HEK293 (cell line): ENCODE data around the gene RUSF1.

ENCODE experiments used
- CTCF ChIA-PET: fragments of 350-600 bp; formaldehyde crosslinking; extraction: SDS; loops from one replicate; lab custom pipeline; 2021; ENCODE audit warnings: antibody characterized with exemption; lab: Yijun Ruan, JAX
- POLR2A ChIA-PET: fragments of 300-600 bp; formaldehyde crosslinking; extraction: SDS; loops from one replicate; lab custom pipeline; 2020; ENCODE audit warnings: antibody characterized with exemption, inconsistent platforms; lab: Yijun Ruan, JAX
- H3K27ac ChIP-seq: fragments of 200-500 bp; sonication (Bioruptor generic); 2 replicates; pipeline ENCODE4 v1.5.1; 2014; ENCODE audit warnings: low read depth, low read length, control low read depth, inconsistent platforms; ENCODE audit errors: extremely low read depth
- H3K36me3 ChIP-seq, 2 experiments: fragments of 200-500 bp in 1 of 2; sonication (Bioruptor generic) in 1 of 2; 1 replicate in 1 of 2; 2 replicates in 1 of 2; pipeline ENCODE4 v1.5.1; 2014 to 2017; ENCODE audit warnings: inconsistent platforms in 2 of 2, low read length in 2 of 2; ENCODE audit not compliant: control insufficient read depth in 2 of 2, insufficient read depth in 1 of 2
- H3K4me1 ChIP-seq: fragments of 200-500 bp; sonication (Bioruptor generic); 2 replicates; pipeline ENCODE4 v1.5.1; 2014; ENCODE audit warnings: mild to moderate bottlenecking, low read length, inconsistent platforms; ENCODE audit not compliant: control insufficient read depth, insufficient read depth
- H3K4me3 ChIP-seq: 2 replicates; pipeline ENCODE4 v1.5.1; 2011; ENCODE audit warnings: low read depth, mild to moderate bottlenecking, control low read depth, low read length, moderate library complexity
- H3K9me3 ChIP-seq: fragments of 200-500 bp; sonication (Bioruptor generic); 2 replicates; pipeline ENCODE4 v1.5.1; 2014; ENCODE audit warnings: low read depth, low read length, inconsistent platforms; ENCODE audit not compliant: control insufficient read depth, insufficient read depth
- TCF7L2 ChIP-seq: IDR thresholded peaks from 2 replicates; pipeline ENCODE4 v1.6.1; 2011; ENCODE audit warnings: low read depth, mild to moderate bottlenecking, inconsistent platforms, low read length, moderate library complexity, borderline replicate concordance
- ZNF10 ChIP-seq: fragments of 450-650 bp; formaldehyde crosslinking; IDR thresholded peaks from 2 replicates; pipeline ENCODE4 v1.5.1; 2017; ENCODE audit warnings: missing biosample characterization, missing genetic modification characterization
- ZNF544 ChIP-seq: fragments of 450-650 bp; formaldehyde crosslinking; IDR thresholded peaks from 2 replicates; pipeline ENCODE4 v1.5.0; 2017; ENCODE audit warnings: missing biosample characterization, missing genetic modification characterization
- ZNF585B ChIP-seq: fragments of 450-650 bp; formaldehyde crosslinking; IDR thresholded peaks from 2 replicates; pipeline ENCODE4 v1.5.1; 2016; ENCODE audit warnings: missing biosample characterization, missing genetic modification characterization
- ZNF600 ChIP-seq: fragments of 450-650 bp; formaldehyde crosslinking; IDR thresholded peaks from 2 replicates; pipeline ENCODE4 v1.5.1; 2016; ENCODE audit warnings: missing biosample characterization, missing genetic modification characterization
- ZNF623 ChIP-seq: fragments of 450-650 bp; formaldehyde crosslinking; IDR thresholded peaks from 2 replicates; pipeline ENCODE4 v1.5.1; 2016; ENCODE audit warnings: missing biosample characterization, missing genetic modification characterization
- ZNF670 ChIP-seq: fragments of 450-650 bp; formaldehyde crosslinking; IDR thresholded peaks from 2 replicates; pipeline ENCODE4 v1.5.1; 2016; ENCODE audit warnings: missing biosample characterization, missing genetic modification characterization, low read depth
- ZNF830 ChIP-seq: fragments of 450-650 bp; IDR thresholded peaks from 2 replicates; pipeline ENCODE4 v1.5.0; 2018; ENCODE audit warnings: missing biosample characterization, missing genetic modification characterization, low read depth, mild to moderate bottlenecking, moderate library complexity
- ZSCAN16 ChIP-seq: fragments of 450-650 bp; formaldehyde crosslinking; IDR thresholded peaks from 2 replicates; pipeline ENCODE4 v1.5.1; 2016; ENCODE audit warnings: missing biosample characterization, missing genetic modification characterization
- TF ChIP-seq, protein P1 (sequence below): fragments of 450-650 bp; formaldehyde crosslinking; IDR thresholded peaks from 2 replicates; pipeline ENCODE4 v1.5.1; 2016; ENCODE audit warnings: missing biosample characterization, missing genetic modification characterization
- TF ChIP-seq, protein P2 (sequence below): fragments of 450-650 bp; formaldehyde crosslinking; conservative IDR thresholded peaks from 2 replicates; pipeline ENCODE4 v1.5.1; 2016; ENCODE audit warnings: low read depth, missing biosample characterization, missing genetic modification characterization
- TF ChIP-seq, protein P3 (sequence below): fragments of 450-650 bp; formaldehyde crosslinking; IDR thresholded peaks from 2 replicates; pipeline ENCODE4 v1.5.1; 2017; ENCODE audit warnings: missing biosample characterization, missing genetic modification characterization
- TF ChIP-seq, protein P4 (sequence below): fragments of 450-650 bp; formaldehyde crosslinking; IDR thresholded peaks from 2 replicates; pipeline ENCODE4 v1.5.1; 2016; ENCODE audit warnings: missing biosample characterization, missing genetic modification characterization, borderline replicate concordance
- TF ChIP-seq, protein P5 (sequence below): fragments of 450-650 bp; formaldehyde crosslinking; IDR thresholded peaks from 2 replicates; pipeline ENCODE4 v1.5.1; 2016; ENCODE audit warnings: missing biosample characterization, missing genetic modification characterization
- TF ChIP-seq, protein P6 (sequence below): fragments of 450-650 bp; formaldehyde crosslinking; IDR thresholded peaks from 2 replicates; pipeline ENCODE4 v1.5.1; 2016; ENCODE audit warnings: missing biosample characterization, missing genetic modification characterization

RUSF1 gene

DNA sequence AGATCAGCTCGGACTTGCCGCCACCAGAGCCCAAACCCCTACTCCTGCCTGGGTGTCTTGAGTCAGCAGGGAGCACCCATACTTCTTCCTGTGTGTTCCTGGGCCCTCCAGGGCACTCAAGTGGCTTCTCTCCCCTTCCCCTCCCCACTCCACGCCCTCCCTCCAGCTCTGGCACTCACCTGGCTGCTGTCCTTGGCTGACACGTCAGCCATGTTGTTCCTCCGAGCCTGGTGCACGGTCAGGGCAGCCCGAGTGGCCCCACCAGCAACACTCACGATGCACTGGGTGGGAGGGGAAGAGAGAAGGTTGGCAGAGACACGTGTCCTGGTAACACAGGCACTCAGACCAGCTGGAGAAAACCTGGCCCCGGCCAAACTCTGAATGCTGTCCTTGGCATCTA is 11.5 kb downstream of the RUSF1 start (continued):
- TF ChIP-seq, protein P1, sequence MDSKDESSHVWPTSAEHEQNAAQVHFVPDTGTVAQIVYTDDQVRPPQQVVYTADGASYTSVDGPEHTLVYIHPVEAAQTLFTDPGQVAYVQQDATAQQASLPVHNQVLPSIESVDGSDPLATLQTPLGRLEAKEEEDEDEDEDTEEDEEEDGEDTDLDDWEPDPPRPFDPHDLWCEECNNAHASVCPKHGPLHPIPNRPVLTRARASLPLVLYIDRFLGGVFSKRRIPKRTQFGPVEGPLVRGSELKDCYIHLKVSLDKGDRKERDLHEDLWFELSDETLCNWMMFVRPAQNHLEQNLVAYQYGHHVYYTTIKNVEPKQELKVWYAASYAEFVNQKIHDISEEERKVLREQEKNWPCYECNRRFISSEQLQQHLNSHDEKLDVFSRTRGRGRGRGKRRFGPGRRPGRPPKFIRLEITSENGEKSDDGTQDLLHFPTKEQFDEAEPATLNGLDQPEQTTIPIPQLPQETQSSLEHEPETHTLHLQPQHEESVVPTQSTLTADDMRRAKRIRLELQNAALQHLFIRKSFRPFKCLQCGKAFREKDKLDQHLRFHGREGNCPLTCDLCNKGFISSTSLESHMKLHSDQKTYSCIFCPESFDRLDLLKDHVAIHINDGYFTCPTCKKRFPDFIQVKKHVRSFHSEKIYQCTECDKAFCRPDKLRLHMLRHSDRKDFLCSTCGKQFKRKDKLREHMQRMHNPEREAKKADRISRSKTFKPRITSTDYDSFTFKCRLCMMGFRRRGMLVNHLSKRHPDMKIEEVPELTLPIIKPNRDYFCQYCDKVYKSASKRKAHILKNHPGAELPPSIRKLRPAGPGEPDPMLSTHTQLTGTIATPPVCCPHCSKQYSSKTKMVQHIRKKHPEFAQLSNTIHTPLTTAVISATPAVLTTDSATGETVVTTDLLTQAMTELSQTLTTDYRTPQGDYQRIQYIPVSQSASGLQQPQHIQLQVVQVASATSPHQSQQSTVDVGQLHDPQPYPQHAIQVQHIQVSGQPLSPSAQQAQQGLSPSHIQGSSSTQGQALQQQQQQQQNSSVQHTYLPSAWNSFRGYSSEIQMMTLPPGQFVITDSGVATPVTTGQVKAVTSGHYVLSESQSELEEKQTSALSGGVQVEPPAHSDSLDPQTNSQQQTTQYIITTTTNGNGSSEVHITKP: no peak
- TF ChIP-seq, all 188 proteins: peak for 0

DNA sequence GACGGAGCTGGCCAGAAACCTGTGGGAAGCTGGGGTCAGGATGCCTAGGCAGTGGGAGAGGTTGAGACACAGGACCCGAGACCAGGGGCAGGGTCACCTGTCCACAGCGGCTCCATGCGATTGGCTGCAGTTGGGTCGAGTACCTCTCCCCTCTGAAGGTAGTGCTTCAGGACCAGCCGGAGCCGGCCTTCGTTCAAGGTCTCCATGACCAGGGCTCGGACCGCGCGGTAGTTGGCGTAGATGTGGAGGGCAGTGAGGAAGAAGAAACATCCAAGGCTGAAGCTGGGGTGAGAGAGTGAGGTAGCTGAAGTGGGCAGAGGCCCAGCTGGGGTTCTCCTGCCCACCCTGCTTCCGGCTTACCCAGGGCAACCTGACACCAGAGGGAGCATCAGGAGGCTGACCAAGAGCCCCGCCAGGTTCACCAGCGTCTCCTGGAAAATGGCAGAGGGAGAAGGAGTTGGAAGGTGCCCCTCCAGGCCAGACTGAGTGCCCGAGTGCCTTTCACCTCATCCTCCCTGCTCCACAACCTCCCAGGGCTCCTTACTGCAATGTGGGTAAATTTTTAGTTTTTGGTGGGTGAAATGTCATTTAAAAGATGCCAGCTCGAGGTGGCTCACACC is 14.6 kb downstream of the RUSF1 start:
- Histone ChIP-seq H3K4me3 (no peak overlapping the region), H3K36me3 (peaks cover 0 to 70% of the 10 kb centered on the region in 2 experiments; a peak in 1 of 3 replicates), H3K9me3 (no peaks in the 10 kb centered on the region), H3K27ac (no peak overlapping the region), H3K4me1 (no peaks in the 10 kb centered on the region)
- ChIA-PET POLR2A (interaction anchor here (0.9 kb wide), 1 partner anchor 14 kb away, joined by 3 read pairs; the partner anchor contains the start of gene RUSF1), CTCF (no interaction called here)
- TF ChIP-seq, protein P2, sequence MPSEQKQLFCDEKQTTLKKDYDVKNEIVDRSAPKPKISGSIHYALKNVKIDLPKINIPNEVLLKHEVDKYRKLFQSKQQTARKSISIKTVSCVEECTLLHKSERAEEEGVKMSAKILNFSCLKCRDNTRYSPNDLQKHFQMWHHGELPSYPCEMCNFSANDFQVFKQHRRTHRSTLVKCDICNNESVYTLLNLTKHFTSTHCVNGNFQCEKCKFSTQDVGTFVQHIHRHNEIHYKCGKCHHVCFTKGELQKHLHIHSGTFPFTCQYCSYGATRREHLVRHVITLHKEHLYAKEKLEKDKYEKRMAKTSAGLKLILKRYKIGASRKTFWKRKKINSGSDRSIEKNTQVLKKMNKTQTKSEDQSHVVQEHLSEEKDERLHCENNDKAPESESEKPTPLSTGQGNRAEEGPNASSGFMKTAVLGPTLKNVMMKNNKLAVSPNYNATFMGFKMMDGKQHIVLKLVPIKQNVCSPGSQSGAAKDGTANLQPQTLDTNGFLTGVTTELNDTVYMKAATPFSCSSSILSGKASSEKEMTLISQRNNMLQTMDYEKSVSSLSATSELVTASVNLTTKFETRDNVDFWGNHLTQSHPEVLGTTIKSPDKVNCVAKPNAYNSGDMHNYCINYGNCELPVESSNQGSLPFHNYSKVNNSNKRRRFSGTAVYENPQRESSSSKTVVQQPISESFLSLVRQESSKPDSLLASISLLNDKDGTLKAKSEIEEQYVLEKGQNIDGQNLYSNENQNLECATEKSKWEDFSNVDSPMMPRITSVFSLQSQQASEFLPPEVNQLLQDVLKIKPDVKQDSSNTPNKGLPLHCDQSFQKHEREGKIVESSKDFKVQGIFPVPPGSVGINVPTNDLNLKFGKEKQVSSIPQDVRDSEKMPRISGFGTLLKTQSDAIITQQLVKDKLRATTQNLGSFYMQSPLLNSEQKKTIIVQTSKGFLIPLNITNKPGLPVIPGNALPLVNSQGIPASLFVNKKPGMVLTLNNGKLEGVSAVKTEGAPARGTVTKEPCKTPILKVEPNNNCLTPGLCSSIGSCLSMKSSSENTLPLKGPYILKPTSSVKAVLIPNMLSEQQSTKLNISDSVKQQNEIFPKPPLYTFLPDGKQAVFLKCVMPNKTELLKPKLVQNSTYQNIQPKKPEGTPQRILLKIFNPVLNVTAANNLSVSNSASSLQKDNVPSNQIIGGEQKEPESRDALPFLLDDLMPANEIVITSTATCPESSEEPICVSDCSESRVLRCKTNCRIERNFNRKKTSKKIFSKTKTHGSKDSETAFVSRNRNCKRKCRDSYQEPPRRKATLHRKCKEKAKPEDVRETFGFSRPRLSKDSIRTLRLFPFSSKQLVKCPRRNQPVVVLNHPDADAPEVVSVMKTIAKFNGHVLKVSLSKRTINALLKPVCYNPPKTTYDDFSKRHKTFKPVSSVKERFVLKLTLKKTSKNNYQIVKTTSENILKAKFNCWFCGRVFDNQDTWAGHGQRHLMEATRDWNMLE: no peak
- TF ChIP-seq TCF7L2 (no peak), ZNF544 (tag by site-specific recombination) (no peak), ZNF830 (tag by site-specific recombination) (no peak), ZNF600 (no peak), ZNF10 (tag by site-specific recombination) (no peak), ZNF623 (tag by site-specific recombination) (no peak), ZSCAN16 (no peak), ZNF585B (tag by site-specific recombination) (no peak), ZNF670 (tag by site-specific recombination) (no peak)
- TF ChIP-seq, protein P3, sequence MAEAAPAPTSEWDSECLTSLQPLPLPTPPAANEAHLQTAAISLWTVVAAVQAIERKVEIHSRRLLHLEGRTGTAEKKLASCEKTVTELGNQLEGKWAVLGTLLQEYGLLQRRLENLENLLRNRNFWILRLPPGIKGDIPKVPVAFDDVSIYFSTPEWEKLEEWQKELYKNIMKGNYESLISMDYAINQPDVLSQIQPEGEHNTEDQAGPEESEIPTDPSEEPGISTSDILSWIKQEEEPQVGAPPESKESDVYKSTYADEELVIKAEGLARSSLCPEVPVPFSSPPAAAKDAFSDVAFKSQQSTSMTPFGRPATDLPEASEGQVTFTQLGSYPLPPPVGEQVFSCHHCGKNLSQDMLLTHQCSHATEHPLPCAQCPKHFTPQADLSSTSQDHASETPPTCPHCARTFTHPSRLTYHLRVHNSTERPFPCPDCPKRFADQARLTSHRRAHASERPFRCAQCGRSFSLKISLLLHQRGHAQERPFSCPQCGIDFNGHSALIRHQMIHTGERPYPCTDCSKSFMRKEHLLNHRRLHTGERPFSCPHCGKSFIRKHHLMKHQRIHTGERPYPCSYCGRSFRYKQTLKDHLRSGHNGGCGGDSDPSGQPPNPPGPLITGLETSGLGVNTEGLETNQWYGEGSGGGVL: no peak
- TF ChIP-seq, protein P4, sequence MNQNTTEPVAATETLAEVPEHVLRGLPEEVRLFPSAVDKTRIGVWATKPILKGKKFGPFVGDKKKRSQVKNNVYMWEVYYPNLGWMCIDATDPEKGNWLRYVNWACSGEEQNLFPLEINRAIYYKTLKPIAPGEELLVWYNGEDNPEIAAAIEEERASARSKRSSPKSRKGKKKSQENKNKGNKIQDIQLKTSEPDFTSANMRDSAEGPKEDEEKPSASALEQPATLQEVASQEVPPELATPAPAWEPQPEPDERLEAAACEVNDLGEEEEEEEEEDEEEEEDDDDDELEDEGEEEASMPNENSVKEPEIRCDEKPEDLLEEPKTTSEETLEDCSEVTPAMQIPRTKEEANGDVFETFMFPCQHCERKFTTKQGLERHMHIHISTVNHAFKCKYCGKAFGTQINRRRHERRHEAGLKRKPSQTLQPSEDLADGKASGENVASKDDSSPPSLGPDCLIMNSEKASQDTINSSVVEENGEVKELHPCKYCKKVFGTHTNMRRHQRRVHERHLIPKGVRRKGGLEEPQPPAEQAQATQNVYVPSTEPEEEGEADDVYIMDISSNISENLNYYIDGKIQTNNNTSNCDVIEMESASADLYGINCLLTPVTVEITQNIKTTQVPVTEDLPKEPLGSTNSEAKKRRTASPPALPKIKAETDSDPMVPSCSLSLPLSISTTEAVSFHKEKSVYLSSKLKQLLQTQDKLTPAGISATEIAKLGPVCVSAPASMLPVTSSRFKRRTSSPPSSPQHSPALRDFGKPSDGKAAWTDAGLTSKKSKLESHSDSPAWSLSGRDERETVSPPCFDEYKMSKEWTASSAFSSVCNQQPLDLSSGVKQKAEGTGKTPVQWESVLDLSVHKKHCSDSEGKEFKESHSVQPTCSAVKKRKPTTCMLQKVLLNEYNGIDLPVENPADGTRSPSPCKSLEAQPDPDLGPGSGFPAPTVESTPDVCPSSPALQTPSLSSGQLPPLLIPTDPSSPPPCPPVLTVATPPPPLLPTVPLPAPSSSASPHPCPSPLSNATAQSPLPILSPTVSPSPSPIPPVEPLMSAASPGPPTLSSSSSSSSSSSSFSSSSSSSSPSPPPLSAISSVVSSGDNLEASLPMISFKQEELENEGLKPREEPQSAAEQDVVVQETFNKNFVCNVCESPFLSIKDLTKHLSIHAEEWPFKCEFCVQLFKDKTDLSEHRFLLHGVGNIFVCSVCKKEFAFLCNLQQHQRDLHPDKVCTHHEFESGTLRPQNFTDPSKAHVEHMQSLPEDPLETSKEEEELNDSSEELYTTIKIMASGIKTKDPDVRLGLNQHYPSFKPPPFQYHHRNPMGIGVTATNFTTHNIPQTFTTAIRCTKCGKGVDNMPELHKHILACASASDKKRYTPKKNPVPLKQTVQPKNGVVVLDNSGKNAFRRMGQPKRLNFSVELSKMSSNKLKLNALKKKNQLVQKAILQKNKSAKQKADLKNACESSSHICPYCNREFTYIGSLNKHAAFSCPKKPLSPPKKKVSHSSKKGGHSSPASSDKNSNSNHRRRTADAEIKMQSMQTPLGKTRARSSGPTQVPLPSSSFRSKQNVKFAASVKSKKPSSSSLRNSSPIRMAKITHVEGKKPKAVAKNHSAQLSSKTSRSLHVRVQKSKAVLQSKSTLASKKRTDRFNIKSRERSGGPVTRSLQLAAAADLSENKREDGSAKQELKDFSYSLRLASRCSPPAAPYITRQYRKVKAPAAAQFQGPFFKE (tag by site-specific recombination): no peak
- TF ChIP-seq, protein P5, sequence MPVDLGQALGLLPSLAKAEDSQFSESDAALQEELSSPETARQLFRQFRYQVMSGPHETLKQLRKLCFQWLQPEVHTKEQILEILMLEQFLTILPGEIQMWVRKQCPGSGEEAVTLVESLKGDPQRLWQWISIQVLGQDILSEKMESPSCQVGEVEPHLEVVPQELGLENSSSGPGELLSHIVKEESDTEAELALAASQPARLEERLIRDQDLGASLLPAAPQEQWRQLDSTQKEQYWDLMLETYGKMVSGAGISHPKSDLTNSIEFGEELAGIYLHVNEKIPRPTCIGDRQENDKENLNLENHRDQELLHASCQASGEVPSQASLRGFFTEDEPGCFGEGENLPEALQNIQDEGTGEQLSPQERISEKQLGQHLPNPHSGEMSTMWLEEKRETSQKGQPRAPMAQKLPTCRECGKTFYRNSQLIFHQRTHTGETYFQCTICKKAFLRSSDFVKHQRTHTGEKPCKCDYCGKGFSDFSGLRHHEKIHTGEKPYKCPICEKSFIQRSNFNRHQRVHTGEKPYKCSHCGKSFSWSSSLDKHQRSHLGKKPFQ (tag by site-specific recombination): no peak
- TF ChIP-seq, protein P6, sequence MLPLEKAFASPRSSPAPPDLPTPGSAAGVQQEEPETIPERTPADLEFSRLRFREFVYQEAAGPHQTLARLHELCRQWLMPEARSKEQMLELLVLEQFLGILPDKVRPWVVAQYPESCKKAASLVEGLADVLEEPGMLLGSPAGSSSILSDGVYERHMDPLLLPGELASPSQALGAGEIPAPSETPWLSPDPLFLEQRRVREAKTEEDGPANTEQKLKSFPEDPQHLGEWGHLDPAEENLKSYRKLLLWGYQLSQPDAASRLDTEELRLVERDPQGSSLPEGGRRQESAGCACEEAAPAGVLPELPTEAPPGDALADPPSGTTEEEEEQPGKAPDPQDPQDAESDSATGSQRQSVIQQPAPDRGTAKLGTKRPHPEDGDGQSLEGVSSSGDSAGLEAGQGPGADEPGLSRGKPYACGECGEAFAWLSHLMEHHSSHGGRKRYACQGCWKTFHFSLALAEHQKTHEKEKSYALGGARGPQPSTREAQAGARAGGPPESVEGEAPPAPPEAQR (tag by site-specific recombination): no peak
